GM12801 (cell line): ENCODE results near the gene SIM2.

Source experiments
- TF ChIP-seq, protein P1 (sequence below): IDR thresholded peaks from one replicate; pipeline ENCODE4 v1.5.1; 2011; ENCODE audit warnings: control low read depth; ENCODE audit not compliant: insufficient read length; ENCODE audit errors: extremely low read depth

Gene SIM2

DNA sequence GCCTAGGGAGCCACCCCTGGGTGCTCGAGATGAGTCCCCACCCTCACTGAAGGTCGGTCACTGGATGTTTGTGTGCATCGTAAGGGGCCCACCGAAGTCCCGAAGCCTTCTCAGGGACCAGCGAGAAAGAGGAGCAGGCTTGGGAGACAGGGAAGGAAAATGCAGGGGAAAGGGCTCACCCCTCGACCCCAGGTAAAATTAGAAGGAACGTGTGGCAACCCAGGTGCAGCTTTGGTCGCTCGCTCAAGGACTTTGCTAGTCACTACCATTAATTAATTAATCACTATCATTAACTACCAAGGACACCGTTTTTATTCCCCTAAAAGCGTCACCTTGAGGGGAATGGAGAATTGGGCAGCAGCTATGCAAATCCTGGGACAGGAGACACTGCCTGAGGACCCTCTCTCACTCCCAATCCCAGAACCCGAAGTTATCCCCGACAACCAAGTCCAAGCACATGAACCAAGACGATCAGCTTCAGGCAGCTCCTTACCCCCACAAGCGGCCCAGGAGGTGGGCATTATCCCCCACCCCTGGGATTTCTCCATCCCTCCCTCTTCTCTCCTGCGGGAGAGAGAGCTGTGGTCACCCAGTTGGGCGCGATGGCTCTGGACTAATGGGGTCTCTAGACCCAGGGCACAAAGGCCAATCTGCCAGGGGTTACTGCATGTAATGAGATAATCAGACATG is 4.2 kb upstream of the SIM2 start:
- TF ChIP-seq, protein P1, sequence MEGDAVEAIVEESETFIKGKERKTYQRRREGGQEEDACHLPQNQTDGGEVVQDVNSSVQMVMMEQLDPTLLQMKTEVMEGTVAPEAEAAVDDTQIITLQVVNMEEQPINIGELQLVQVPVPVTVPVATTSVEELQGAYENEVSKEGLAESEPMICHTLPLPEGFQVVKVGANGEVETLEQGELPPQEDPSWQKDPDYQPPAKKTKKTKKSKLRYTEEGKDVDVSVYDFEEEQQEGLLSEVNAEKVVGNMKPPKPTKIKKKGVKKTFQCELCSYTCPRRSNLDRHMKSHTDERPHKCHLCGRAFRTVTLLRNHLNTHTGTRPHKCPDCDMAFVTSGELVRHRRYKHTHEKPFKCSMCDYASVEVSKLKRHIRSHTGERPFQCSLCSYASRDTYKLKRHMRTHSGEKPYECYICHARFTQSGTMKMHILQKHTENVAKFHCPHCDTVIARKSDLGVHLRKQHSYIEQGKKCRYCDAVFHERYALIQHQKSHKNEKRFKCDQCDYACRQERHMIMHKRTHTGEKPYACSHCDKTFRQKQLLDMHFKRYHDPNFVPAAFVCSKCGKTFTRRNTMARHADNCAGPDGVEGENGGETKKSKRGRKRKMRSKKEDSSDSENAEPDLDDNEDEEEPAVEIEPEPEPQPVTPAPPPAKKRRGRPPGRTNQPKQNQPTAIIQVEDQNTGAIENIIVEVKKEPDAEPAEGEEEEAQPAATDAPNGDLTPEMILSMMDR = no peak

DNA sequence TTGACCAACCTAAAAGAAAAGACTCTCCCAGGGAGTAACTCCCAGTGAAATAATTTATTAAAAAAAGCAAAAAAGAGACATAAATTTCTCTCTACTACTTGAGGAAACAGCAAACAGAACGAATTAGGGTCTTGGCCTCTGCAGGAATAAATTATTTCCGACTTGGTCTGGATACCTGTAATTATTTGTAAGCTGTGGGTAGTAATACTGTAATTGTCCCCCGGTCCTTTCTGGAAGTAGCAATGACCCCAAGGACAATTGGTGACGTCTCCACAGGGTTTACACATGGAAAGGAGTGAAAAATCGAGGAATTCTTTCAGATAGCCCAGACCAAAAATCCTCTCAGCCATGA is 3.7 kb upstream of the SIM2 start:
- TF ChIP-seq, protein P1 = no peak

DNA sequence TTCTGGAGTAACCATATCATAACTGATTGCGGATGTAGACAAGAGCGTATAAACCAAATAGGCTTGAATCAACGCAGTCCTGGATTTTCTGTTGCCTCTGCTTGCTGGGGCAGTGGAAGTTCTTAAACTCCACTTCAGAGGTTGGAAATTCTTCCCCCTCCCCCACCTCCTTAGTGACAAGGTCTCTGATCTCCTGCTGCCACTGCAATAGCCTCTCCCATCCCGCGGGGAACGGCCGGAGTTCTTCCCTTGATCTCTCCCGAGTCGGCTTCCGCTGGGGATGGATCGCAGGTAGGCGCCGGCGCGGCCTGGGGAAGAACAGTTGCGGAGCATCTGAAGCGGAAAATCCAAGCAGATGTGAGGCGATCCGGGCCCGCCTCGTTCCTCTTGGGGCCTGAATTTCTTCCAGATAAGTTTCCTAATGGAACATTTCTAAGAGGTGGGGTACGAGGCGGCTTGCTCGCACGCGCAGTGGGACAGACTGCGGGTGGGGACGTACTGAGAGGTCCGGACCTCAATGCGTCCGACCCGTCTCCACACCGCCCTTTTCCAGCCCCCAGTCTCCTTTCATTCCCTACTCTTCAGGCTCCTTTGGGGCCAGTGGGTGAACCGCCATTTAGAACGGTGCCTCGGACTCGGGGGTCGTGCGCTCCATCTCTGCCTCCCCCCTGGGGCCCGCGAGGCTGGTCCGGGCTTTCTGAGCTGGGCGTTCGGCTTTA is 3.1 kb upstream of the SIM2 start:
- TF ChIP-seq, protein P1 = no peak

DNA sequence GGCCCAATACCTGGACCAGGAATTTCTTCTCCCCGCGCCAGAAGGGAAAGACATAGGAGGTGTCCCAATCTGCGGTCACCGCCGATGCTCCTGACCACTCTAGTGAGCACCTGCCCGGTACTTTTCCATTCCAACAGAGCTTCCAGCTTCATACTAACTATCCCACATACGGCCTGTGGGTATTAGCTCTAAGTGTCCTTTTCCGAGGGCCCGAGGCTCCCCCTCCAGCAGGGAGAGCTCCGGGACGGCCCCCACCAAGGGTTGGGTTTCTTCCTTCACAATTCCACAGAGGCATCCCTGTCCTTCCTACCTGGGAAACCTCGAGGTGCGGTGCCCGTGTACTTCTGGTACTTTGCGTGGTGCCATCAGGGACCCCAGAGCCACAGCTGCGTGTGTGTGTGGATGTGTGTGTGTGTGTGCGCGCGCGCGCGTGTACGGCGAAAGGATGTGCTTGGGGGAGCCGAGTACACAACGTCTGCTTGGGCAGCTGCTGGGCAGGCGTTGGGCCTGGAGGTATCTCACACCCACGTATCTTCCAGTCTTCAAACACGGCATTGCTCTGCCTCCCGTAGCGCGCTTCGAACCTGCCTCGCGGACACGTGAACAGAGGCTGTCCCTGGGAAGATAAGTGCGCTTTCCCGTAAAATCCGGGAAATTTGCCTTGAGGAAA is 2.4 kb upstream of the SIM2 start:
- TF ChIP-seq, protein P1 = no peak

DNA sequence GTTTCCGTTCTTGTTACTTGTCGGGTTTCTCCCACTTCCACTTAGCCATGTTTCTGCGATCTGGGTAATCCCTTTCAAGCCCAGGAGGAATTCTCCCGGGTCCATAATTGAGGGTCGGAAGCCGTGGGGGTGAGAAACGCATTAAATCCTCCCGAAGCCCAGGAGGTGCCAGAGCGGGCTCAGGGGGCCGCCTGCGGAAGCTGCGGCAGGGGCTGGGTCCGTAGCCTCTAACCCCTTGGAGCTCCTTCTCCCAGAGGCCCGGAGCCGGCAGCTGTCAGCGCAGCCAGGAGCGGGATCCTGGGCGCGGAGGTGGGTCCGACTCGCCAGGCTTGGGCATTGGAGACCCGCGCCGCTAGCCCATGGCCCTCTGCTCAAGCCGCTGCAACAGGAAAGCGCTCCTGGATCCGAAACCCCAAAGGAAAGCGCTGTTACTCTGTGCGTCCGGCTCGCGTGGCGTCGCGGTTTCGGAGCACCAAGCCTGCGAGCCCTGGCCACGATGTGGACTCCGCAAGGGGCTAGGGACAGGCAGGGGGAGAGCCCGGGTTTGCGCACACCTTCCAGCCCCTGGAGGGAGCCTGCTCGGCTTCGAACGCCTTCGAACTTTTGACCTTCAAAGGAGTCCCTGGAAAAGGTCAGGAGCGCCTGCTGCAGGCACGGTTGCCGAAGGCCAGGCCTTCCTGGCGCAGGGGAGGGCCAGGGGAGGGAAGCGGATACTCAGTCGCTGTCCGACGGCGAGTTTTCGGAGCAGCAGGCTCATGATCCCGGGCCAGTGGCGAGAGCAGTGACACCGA is 1.7 kb upstream of the SIM2 start:
- TF ChIP-seq, protein P1 = no peak

DNA sequence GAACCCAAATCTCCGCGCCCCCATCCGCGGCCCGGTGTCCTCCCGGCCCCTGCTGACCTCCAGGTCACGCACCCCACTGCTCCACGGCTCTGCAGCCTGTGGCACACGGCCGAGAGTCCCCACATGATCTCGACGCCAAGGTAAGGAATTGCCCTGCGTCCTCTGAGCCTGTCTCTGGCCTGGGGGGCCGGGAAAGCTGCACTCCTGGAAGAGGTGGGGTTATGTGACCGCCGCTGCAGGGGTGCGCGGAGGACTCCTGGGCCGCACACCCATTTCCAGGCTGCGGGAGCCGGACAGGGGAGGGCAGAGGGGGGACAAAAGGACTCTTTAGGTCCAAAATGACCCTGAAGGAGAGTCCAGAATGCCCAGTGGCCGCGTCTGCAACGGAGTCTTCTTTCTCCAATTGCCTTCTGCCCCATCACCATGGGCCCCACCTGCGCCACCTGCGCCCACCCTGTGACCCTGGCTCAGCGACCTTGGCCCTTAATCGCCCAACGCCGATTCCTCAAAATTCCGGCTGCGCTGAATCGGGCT is 997 bp upstream of the SIM2 start:
- TF ChIP-seq, protein P1 = no peak
